ENCODE results near the gene TICRR.

The TICRR gene

DNA sequence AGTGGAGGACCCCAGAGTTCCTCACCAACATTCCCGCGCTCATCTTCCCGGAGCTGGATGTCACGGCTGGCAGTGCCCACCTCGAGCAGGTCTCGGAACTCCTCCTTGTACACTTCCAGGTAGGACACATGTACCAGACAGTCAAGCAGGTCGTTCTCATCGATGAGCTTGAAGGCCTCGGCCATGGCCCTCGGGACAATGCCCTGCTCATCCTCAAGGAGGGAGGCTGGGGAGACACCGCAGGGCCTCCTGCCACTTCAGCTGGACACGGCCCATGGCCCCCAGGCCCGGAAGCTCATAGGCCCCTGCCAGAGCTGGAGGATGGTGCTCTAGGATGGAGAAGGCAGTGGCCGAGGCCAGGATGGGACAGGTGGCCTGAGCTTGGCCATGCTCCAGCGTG, 74.4 kb downstream of the TICRR start:
- Histone ChIP-seq H3F3A (ENCODE audit: insufficient read depth, low read length) (no peaks in the 10 kb centered on the region), H3K79me2 (ENCODE audit: low read length) (no peaks in the 10 kb centered on the region), H3K9me2 (replicated peaks; ENCODE audit: insufficient read depth, low read length) (no peaks in the 10 kb centered on the region), H2AFZ (ENCODE audit: low read length) (no peak overlapping the region), H3K27me3 (replicated peaks; ENCODE audit: insufficient read depth, low read length) (no peaks in the 10 kb centered on the region), H3K36me3 (replicated peaks; ENCODE audit: insufficient read depth, low read length) (no peaks in the 10 kb centered on the region), H3K9ac (ENCODE audit: low read length) (no peak overlapping the region), H3K4me1 (ENCODE audit: low read length) (peaks cover 3% of the 10 kb centered on the region; the same call in 1 of the 2 replicates), H3K4me3 (ENCODE audit: low read length) (no peak overlapping the region), H3K4me2 (ENCODE audit: low read depth, low read length) (no peak overlapping the region), H4K20me1 (ENCODE audit: insufficient read depth, low read length) (no peaks in the 10 kb centered on the region), H3K9me3 (replicated peaks; ENCODE audit: insufficient read depth, low read length) (no peaks in the 10 kb centered on the region), H3K27ac (ENCODE audit: low read length) (no peak overlapping the region)
- DNase-seq = no peak
- no peak for TF ChIP-seq EZH2phosphoT487 (IDR thresholded peaks at IDR 0.05; ENCODE audit: low read length)
- TF ChIP-seq CTCF (IDR thresholded peaks at IDR 0.05; ENCODE audit: low read length) = no peak
- TF ChIP-seq EZH2 (optimal IDR thresholded peaks at IDR 0.05; ENCODE audit: low read depth, low read length) = no peak

DNA sequence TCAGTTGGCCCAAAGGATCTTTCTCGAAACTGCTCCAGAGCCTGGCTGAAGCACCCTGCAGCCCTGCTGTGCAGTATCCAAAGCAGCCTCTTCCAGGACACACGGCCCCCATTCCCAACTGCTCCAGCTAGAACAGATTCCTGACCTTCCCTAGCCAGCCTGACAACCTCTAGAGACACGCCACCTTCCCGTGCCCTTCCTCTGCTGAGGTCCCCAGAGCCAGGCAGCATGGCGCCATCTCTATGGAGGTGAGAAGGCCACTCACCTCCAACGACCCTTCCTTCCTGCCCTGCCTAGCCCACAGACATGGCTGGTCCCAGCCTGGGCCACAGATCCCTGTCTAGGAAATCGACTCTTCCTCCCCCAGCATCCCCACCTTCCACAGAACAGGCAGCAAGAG, 76.9 kb downstream of the TICRR start:
- Histone ChIP-seq H3K4me2 (ENCODE audit: low read depth, low read length) (no peak overlapping the region), H3K9ac (ENCODE audit: low read length) (no peak overlapping the region), H2AFZ (ENCODE audit: low read length) (no peak overlapping the region), H3K36me3 (replicated peaks; ENCODE audit: insufficient read depth, low read length) (no peaks in the 10 kb centered on the region), H4K20me1 (ENCODE audit: insufficient read depth, low read length) (no peaks in the 10 kb centered on the region), H3K79me2 (ENCODE audit: low read length) (no peaks in the 10 kb centered on the region), H3K9me3 (replicated peaks; ENCODE audit: insufficient read depth, low read length) (no peaks in the 10 kb centered on the region), H3K4me3 (ENCODE audit: low read length) (no peak overlapping the region), H3F3A (ENCODE audit: insufficient read depth, low read length) (peaks cover 11% of the 10 kb centered on the region), H3K4me1 (ENCODE audit: low read length) (peaks cover 17% of the 10 kb centered on the region), H3K27me3 (replicated peaks; ENCODE audit: insufficient read depth, low read length) (no peaks in the 10 kb centered on the region), H3K9me2 (replicated peaks; ENCODE audit: insufficient read depth, low read length) (no peaks in the 10 kb centered on the region), H3K27ac (ENCODE audit: low read length) (no peak overlapping the region)
- no peak for DNase-seq
- TF ChIP-seq EZH2phosphoT487 (IDR thresholded peaks at IDR 0.05; ENCODE audit: low read length) (no peak), CTCF (IDR thresholded peaks at IDR 0.05; ENCODE audit: low read length) (no peak), EZH2 (optimal IDR thresholded peaks at IDR 0.05; ENCODE audit: low read depth, low read length) (no peak)

DNA sequence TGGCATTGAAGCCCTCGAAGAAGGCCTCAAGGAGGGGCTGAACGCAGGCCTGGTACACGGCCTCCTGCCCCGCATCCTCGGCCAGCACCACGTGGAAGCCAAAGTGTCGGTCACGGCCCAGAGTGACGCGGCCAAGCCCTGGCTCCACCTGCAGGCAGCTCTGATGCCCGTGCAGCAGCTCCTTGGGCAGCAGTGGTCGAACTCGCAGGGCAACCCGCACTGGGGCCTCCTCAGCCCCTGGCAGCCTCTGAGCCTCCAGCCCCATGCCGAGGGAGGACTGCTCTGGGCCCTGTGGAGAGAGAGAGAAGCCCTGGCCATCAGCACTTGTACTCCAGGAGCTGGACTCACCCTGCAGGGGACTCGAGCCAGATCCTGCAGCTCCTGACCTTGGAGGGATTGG, 77.4 kb downstream of the TICRR start:
- Histone ChIP-seq H3K27me3 (replicated peaks; ENCODE audit: insufficient read depth, low read length) (no peaks in the 10 kb centered on the region), H3K79me2 (ENCODE audit: low read length) (no peaks in the 10 kb centered on the region), H3K4me1 (ENCODE audit: low read length) (peaks cover 13% of the 10 kb centered on the region), H3K4me2 (ENCODE audit: low read depth, low read length) (no peak overlapping the region), H3K9me2 (replicated peaks; ENCODE audit: insufficient read depth, low read length) (no peaks in the 10 kb centered on the region), H3K27ac (ENCODE audit: low read length) (no peak overlapping the region), H3K4me3 (ENCODE audit: low read length) (no peak overlapping the region), H2AFZ (ENCODE audit: low read length) (no peak overlapping the region), H3F3A (ENCODE audit: insufficient read depth, low read length) (peaks cover 11% of the 10 kb centered on the region), H3K9ac (ENCODE audit: low read length) (no peak overlapping the region), H3K36me3 (replicated peaks; ENCODE audit: insufficient read depth, low read length) (no peaks in the 10 kb centered on the region), H4K20me1 (ENCODE audit: insufficient read depth, low read length) (no peaks in the 10 kb centered on the region), H3K9me3 (replicated peaks; ENCODE audit: insufficient read depth, low read length) (no peaks in the 10 kb centered on the region)
- TF ChIP-seq CTCF (IDR thresholded peaks at IDR 0.05; ENCODE audit: low read length) (no peak), EZH2 (optimal IDR thresholded peaks at IDR 0.05; ENCODE audit: low read depth, low read length) (no peak), EZH2phosphoT487 (IDR thresholded peaks at IDR 0.05; ENCODE audit: low read length) (no peak)
- no peak for DNase-seq
